Neutrophil (primary cell): ENCODE measurements around the gene GPR156.
"Not testable (repeated sequence)": the region's sequence is repeated elsewhere in the genome, so short reads cannot be mapped to it uniquely, and the experiment has no call there.

Experiments
- H3K27ac ChIP-seq: fragments of 200-600 bp; sonication (generic); 2 replicates; pipeline ENCODE4 v1.5.1; 2016; ENCODE audit warnings: mild to moderate bottlenecking, moderate library complexity
- H3K27me3 ChIP-seq: fragments of 200-600 bp; sonication (generic); 2 replicates; pipeline ENCODE4 v1.6.0; 2016; ENCODE audit warnings: mild to moderate bottlenecking
- H3K36me3 ChIP-seq: fragments of 200-600 bp; sonication (generic); 2 replicates; pipeline ENCODE4 v1.5.1; 2017
- H3K4me1 ChIP-seq, 2 experiments: fragments of 200-600 bp in 1 of 2; sonication (generic) in 1 of 2; 1 replicate in 1 of 2; 2 replicates in 1 of 2; pipeline versions ENCODE4 v1.5.1 to v1.6.1; 2013 to 2016; ENCODE audit warnings: low read depth in 1 of 2, low read length in 1 of 2, mild to moderate bottlenecking in 1 of 2, moderate library complexity in 1 of 2; ENCODE audit not compliant: control insufficient read depth in 1 of 2, insufficient read depth in 1 of 2
- H3K4me3 ChIP-seq, 2 experiments: fragments of 200-600 bp in 1 of 2; sonication (generic) in 1 of 2; 1 replicate in 1 of 2; 2 replicates in 1 of 2; pipeline ENCODE4 v1.5.1; 2013 to 2016; ENCODE audit warnings: low read depth in 1 of 2, low read length in 1 of 2, mild to moderate bottlenecking in 1 of 2, moderate library complexity in 1 of 2
- H3K9me3 ChIP-seq: fragments of 200-600 bp; sonication (generic); 2 replicates; pipeline ENCODE4 v1.5.1; 2016
- CTCF ChIP-seq: fragments of 200-600 bp; sonication (generic); IDR thresholded peaks from 2 replicates; pipeline ENCODE4 v1.5.1; 2016; ENCODE audit warnings: antibody characterized with exemption

GPR156 gene

GRCh38 chr3:120284747-120285507, at the start of gene GPR156:
GPR156 (minus strand) TSS chr3:120285222; CDS start chr3:120244098, 41,124 bp downstream.
- Histone ChIP-seq H3K27me3 (peaks cover 82% of the 10 kb centered on the region), H3K4me3 (no peak within 1 kb of the TSS), H3K9me3 (no peaks in the 10 kb centered on the region), H3K4me1 (peaks cover 0 to 4% of the 10 kb centered on the region in 2 experiments), H3K27ac (no peak within 1 kb of the TSS), H3K36me3 (no peaks in the 10 kb centered on the region)
- no peak for TF ChIP-seq CTCF

DNA sequence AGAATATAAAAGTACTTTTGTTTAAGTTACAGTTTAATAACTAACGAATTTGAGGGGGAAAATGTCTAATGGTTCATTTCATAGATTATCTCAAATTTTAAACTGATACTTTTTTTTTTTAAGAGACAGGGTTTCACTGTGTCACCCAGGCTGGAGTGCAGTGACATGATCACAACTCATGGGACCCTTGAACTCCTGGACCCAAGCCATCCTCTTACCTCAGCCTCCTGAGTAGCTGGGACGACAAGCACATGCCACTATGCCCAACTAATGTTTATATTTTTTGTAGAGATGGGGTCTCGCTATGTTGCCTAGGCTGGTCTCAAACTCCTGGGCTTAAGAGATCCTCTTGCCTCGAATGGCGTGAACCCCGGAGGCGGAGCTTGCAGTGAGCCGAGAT, 47.6 kb upstream of the GPR156 start:
- H3K27me3 ChIP-seq: no peaks in the 10 kb centered on the region
- H3K36me3 ChIP-seq: peaks cover 57% of the 10 kb centered on the region
- no peak overlapping the region for H3K4me3 ChIP-seq
- no peak overlapping the region for H3K27ac ChIP-seq
- no peak for TF ChIP-seq CTCF
- H3K4me1 ChIP-seq: no peaks in the 10 kb centered on the region
- H3K9me3 ChIP-seq: no peaks in the 10 kb centered on the region

GRCh38 chr3:120331076-120331475, 46.1 kb upstream of the GPR156 start:
- no peaks in the 10 kb centered on the region for H3K4me1 ChIP-seq
- no peaks in the 10 kb centered on the region for H3K9me3 ChIP-seq
- H3K27me3 ChIP-seq: no peaks in the 10 kb centered on the region
- no peak overlapping the region for H3K4me3 ChIP-seq
- no peak overlapping the region for H3K27ac ChIP-seq
- H3K36me3 ChIP-seq: peaks cover 57% of the 10 kb centered on the region
- no peak for TF ChIP-seq CTCF

DNA sequence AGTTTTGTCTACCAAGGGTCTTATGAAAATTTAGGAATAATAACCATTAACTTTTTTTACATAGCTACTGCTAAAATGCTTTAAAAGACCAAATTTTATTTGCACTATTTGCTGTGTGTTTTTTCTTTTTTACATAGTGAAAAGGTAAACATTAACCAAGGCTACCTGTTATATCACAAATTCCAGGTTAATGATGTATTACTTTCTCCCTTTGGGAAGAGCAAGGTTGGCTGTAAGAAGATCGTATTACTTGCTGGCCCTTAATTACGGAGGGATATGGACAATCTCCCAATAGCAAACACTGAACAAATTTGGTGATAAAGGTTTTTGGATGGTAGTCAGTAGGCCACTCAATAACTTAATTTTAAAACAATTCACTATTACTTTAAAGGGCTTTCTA, 41.8 kb upstream of the GPR156 start:
- Histone ChIP-seq H3K27me3 (no peaks in the 10 kb centered on the region), H3K27ac (no peak overlapping the region), H3K4me1 (no peaks in the 10 kb centered on the region), H3K36me3 (peaks cover 37% of the 10 kb centered on the region), H3K4me3 (no peak overlapping the region), H3K9me3 (no peaks in the 10 kb centered on the region)
- TF ChIP-seq CTCF: no peak

DNA sequence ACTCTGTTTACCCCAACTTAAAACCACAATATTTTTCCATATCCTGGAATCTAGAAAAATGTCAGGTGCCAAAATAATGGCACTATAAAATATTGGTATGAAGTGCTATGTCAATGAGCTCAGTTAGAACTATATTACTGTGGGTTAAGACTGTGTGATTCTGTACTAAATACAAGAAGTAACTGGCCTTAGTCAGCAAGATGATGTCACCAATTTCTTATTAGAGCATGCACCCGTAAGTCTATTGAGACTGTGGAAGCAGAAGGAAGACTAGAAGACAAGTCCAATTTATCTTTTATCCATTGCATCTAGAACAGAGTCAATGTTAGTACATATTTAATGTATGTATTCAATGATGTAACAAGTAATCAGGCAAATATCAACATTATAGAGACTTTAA, 39.2 kb upstream of the GPR156 start:
- peaks cover 17% of the 10 kb centered on the region for H3K36me3 ChIP-seq

GRCh38 chr3:120323761-120324160, 38.7 kb upstream of the GPR156 start:
- H3K36me3 ChIP-seq: peaks cover 16% of the 10 kb centered on the region
- not testable (repeated sequence) for H3K9me3 ChIP-seq, H3K27ac ChIP-seq, H3K4me3 ChIP-seq, H3K27me3 ChIP-seq, H3K4me1 ChIP-seq

More for the DNA sequence above, 39.2 kb upstream of the GPR156 start:
- no peak for TF ChIP-seq CTCF
- Histone ChIP-seq H3K4me3 (no peak overlapping the region), H3K27ac (no peak overlapping the region), H3K4me1 (no peaks in the 10 kb centered on the region), H3K27me3 (no peaks in the 10 kb centered on the region), H3K9me3 (no peaks in the 10 kb centered on the region)
